ENCODE measurements around the gene MYCBP.

Gene MYCBP

GRCh38 chr1:38819516-38819915 is 53.6 kb downstream of the MYCBP start:
- no peak overlapping the region for H3K27ac ChIP-seq (ENCODE audit: extremely low read depth, low read depth, low read length)
- CTCF ChIA-PET = interaction anchor here (0.6 to 4.5 kb wide), 11 partner anchors 8 to 1332 kb away, joined by 3 to 23 read pairs (median 4); no protein-coding TSS in a partner anchor
- H3K9me3 ChIP-seq (ENCODE audit: control insufficient read depth, insufficient read depth, low read depth, low read length) = no peaks in the 10 kb centered on the region
- no peak for TF ChIP-seq ZIC2 (tag by site-specific recombination; IDR thresholded peaks at IDR 0.05)
- TF ChIP-seq REPIN1 (tag by site-specific recombination; IDR thresholded peaks at IDR 0.05; ENCODE audit: low read depth) = no peak
- TF ChIP-seq ZNF335 (tag by site-specific recombination; conservative IDR thresholded peaks at IDR 0.05) = no peak
- TF ChIP-seq ZNF610 (tag by site-specific recombination; IDR thresholded peaks at IDR 0.05; ENCODE audit: borderline replicate concordance) = no peak
- TF ChIP-seq WT1 (tag by site-specific recombination; IDR thresholded peaks at IDR 0.05) = no peak
- no peak for TF ChIP-seq MEIS1 (CRISPR knock-in tag; IDR thresholded peaks at IDR 0.05; ENCODE audit: borderline replicate concordance)
- TF ChIP-seq ZNF138 (tag by site-specific recombination; IDR thresholded peaks at IDR 0.05; ENCODE audit: borderline replicate concordance) = no peak
- TF ChIP-seq, protein P1, sequence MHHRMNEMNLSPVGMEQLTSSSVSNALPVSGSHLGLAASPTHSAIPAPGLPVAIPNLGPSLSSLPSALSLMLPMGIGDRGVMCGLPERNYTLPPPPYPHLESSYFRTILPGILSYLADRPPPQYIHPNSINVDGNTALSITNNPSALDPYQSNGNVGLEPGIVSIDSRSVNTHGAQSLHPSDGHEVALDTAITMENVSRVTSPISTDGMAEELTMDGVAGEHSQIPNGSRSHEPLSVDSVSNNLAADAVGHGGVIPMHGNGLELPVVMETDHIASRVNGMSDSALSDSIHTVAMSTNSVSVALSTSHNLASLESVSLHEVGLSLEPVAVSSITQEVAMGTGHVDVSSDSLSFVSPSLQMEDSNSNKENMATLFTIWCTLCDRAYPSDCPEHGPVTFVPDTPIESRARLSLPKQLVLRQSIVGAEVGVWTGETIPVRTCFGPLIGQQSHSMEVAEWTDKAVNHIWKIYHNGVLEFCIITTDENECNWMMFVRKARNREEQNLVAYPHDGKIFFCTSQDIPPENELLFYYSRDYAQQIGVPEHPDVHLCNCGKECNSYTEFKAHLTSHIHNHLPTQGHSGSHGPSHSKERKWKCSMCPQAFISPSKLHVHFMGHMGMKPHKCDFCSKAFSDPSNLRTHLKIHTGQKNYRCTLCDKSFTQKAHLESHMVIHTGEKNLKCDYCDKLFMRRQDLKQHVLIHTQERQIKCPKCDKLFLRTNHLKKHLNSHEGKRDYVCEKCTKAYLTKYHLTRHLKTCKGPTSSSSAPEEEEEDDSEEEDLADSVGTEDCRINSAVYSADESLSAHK (tag by site-specific recombination; IDR thresholded peaks at IDR 0.05) = no peak
- no peak for TF ChIP-seq ZNF777 (tag by site-specific recombination; IDR thresholded peaks at IDR 0.05; ENCODE audit: borderline replicate concordance)
- TF ChIP-seq, protein P2, sequence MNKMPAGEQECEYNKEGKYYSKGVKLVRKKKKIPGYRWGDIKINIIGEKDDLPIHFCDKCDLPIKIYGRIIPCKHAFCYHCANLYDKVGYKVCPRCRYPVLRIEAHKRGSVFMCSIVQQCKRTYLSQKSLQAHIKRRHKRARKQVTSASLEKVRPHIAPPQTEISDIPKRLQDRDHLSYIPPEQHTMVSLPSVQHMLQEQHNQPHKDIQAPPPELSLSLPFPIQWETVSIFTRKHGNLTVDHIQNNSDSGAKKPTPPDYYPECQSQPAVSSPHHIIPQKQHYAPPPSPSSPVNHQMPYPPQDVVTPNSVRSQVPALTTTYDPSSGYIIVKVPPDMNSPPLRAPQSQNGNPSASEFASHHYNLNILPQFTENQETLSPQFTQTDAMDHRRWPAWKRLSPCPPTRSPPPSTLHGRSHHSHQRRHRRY (tag by site-specific recombination; IDR thresholded peaks at IDR 0.05) = no peak
- H3K4me3 ChIP-seq (ENCODE audit: low read depth, low read length) = no peak overlapping the region
- POLR2A ChIA-PET = interaction anchor here (0.6 kb wide), 1 partner anchor 964 kb away, joined by 3 read pairs; no protein-coding TSS in a partner anchor
- no peaks in the 10 kb centered on the region for H3K36me3 ChIP-seq (ENCODE audit: control insufficient read depth in 2 of 2, insufficient read depth in 1 of 2, low read length in 2 of 2)
- H3K4me1 ChIP-seq (ENCODE audit: control insufficient read depth, insufficient read depth, low read length) = no peaks in the 10 kb centered on the region

DNA sequence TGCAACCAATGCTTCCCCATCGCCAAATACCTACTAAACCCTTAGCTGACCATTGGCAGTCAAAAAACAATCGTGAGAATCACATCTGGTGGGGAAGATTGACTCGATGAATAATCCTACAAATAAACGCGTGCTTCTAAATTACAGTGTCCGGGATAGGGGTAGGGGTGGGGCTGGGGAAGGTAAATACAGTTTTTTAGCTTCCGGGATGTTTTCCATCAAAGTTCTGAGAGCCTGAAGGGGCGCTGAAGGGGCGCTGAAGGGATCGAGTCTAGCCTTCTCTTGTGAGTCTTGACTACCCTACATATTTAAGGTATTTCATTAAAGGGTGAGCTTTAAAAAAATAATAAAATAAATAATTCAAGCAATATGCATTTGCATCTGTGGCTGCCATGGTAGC is 54.1 kb downstream of the MYCBP start:
- POLR2A ChIA-PET = interaction anchor here (0.6 kb wide), 1 partner anchor 963 kb away, joined by 3 read pairs; no protein-coding TSS in a partner anchor
- Histone ChIP-seq H3K27ac (ENCODE audit: extremely low read depth, low read depth, low read length) (no peak overlapping the region), H3K4me3 (ENCODE audit: low read depth, low read length) (no peak overlapping the region), H3K4me1 (ENCODE audit: control insufficient read depth, insufficient read depth, low read length) (no peaks in the 10 kb centered on the region), H3K36me3 (ENCODE audit: control insufficient read depth in 2 of 2, insufficient read depth in 1 of 2, low read length in 2 of 2) (no peaks in the 10 kb centered on the region), H3K9me3 (ENCODE audit: control insufficient read depth, insufficient read depth, low read depth, low read length) (no peaks in the 10 kb centered on the region)
- TF ChIP-seq ZNF777 (tag by site-specific recombination; IDR thresholded peaks at IDR 0.05; ENCODE audit: borderline replicate concordance) (no peak), ZNF580 (tag by site-specific recombination; IDR thresholded peaks at IDR 0.05) (no peak), ZBTB8A (tag by site-specific recombination; IDR thresholded peaks at IDR 0.05) (no peak), OSR2 (tag by site-specific recombination; IDR thresholded peaks at IDR 0.05) (no peak), TCF7L2 (IDR thresholded peaks at IDR 0.05; ENCODE audit: borderline replicate concordance, low read depth, low read length) (no peak), GFI1B (tag by site-specific recombination; IDR thresholded peaks at IDR 0.05) (no peak), ZNF16 (tag by site-specific recombination; IDR thresholded peaks at IDR 0.05; ENCODE audit: low read depth) (no peak)
- TF ChIP-seq, protein P3, sequence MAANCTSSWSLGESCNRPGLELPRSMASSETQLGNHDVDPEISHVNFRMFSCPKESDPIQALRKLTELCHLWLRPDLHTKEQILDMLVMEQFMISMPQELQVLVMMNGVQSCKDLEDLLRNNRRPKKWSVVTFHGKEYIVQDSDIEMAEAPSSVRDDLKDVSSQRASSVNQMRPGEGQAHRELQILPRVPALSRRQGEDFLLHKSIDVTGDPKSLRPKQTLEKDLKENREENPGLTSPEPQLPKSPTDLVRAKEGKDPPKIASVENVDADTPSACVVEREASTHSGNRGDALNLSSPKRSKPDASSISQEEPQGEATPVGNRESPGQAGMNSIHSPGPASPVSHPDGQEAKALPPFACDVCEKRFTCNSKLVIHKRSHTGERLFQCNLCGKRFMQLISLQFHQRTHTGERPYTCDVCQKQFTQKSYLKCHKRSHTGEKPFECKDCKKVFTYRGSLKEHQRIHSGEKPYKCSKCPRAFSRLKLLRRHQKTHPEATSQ (tag by site-specific recombination; IDR thresholded peaks at IDR 0.05) = no peak
- TF ChIP-seq, protein P4, sequence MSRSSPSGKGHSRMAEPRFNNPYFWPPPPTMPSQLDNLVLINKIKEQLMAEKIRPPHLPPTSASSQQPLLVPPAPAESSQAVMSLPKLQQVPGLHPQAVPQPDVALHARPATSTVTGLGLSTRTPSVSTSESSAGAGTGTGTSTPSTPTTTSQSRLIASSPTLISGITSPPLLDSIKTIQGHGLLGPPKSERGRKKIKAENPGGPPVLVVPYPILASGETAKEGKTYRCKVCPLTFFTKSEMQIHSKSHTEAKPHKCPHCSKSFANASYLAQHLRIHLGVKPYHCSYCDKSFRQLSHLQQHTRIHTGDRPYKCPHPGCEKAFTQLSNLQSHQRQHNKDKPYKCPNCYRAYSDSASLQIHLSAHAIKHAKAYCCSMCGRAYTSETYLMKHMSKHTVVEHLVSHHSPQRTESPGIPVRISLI (tag by site-specific recombination; IDR thresholded peaks at IDR 0.05) = no peak
- TF ChIP-seq, protein P5, sequence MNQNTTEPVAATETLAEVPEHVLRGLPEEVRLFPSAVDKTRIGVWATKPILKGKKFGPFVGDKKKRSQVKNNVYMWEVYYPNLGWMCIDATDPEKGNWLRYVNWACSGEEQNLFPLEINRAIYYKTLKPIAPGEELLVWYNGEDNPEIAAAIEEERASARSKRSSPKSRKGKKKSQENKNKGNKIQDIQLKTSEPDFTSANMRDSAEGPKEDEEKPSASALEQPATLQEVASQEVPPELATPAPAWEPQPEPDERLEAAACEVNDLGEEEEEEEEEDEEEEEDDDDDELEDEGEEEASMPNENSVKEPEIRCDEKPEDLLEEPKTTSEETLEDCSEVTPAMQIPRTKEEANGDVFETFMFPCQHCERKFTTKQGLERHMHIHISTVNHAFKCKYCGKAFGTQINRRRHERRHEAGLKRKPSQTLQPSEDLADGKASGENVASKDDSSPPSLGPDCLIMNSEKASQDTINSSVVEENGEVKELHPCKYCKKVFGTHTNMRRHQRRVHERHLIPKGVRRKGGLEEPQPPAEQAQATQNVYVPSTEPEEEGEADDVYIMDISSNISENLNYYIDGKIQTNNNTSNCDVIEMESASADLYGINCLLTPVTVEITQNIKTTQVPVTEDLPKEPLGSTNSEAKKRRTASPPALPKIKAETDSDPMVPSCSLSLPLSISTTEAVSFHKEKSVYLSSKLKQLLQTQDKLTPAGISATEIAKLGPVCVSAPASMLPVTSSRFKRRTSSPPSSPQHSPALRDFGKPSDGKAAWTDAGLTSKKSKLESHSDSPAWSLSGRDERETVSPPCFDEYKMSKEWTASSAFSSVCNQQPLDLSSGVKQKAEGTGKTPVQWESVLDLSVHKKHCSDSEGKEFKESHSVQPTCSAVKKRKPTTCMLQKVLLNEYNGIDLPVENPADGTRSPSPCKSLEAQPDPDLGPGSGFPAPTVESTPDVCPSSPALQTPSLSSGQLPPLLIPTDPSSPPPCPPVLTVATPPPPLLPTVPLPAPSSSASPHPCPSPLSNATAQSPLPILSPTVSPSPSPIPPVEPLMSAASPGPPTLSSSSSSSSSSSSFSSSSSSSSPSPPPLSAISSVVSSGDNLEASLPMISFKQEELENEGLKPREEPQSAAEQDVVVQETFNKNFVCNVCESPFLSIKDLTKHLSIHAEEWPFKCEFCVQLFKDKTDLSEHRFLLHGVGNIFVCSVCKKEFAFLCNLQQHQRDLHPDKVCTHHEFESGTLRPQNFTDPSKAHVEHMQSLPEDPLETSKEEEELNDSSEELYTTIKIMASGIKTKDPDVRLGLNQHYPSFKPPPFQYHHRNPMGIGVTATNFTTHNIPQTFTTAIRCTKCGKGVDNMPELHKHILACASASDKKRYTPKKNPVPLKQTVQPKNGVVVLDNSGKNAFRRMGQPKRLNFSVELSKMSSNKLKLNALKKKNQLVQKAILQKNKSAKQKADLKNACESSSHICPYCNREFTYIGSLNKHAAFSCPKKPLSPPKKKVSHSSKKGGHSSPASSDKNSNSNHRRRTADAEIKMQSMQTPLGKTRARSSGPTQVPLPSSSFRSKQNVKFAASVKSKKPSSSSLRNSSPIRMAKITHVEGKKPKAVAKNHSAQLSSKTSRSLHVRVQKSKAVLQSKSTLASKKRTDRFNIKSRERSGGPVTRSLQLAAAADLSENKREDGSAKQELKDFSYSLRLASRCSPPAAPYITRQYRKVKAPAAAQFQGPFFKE (tag by site-specific recombination; IDR thresholded peaks at IDR 0.05; ENCODE audit: borderline replicate concordance) = no peak
- TF ChIP-seq, protein P6, sequence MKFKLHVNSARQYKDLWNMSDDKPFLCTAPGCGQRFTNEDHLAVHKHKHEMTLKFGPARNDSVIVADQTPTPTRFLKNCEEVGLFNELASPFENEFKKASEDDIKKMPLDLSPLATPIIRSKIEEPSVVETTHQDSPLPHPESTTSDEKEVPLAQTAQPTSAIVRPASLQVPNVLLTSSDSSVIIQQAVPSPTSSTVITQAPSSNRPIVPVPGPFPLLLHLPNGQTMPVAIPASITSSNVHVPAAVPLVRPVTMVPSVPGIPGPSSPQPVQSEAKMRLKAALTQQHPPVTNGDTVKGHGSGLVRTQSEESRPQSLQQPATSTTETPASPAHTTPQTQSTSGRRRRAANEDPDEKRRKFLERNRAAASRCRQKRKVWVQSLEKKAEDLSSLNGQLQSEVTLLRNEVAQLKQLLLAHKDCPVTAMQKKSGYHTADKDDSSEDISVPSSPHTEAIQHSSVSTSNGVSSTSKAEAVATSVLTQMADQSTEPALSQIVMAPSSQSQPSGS (tag by site-specific recombination; IDR thresholded peaks at IDR 0.05; ENCODE audit: low read depth) = no peak
- CTCF ChIA-PET = interaction anchor here (0.6 to 4.5 kb wide), 15 partner anchors 8 to 1331 kb away, joined by 3 to 23 read pairs (median 4); no protein-coding TSS in a partner anchor
